Middle frontal gyrus (tissue), 1 donor: ENCODE measurements around the gene NR2C2AP.
A peak's percentile ranks its signal among the peaks of the same experiment; 100 is the strongest.

Experiments
- DNase-seq: peaks from one replicate; pipeline ENCODE4 v3.0.0-alpha.2; 2015; ENCODE audit warnings: low spot score; ENCODE audit errors: extremely low spot score

Gene NR2C2AP

DNA sequence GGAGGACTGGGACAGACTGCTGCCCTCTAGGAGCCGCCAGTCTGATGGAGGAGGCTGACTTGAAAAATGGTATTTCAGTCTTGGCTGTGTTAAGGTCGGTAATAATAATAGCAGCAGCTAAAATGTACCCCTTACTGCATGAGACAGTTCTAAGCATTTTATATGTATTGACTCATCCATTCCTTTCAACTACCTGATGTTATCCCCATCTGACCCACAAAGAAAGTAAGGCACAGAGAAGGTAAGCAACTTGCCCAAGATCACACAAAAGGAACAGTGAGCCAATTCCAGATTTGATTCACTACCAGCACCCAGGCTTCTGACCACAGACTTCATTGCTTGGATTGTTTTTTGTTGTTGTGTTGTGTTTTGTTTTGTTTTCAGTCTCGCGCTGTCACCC is 12.6 kb upstream of the NR2C2AP start:
- DNase-seq = no peak

DNA sequence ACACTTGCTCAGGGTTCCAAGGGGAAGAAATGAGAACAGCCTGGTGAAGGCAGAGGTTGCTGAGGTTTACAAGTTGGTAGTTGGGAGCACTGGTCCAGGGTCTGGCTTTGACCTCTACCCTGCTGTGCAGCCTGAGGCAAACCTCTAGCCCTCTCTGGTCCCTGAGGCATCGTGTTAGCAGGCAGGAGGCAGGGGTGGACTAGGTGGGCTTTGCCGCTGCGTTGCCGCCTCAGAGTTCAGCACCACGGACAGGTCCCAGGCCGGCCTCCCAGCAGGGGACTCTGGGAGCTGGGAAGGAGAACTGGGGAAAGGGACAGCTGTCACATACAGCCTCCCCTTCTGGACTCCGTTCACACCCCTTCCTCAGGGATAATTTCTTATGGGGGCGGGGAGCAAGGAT is 11.7 kb upstream of the NR2C2AP start:
- DNase-seq = no peak

DNA sequence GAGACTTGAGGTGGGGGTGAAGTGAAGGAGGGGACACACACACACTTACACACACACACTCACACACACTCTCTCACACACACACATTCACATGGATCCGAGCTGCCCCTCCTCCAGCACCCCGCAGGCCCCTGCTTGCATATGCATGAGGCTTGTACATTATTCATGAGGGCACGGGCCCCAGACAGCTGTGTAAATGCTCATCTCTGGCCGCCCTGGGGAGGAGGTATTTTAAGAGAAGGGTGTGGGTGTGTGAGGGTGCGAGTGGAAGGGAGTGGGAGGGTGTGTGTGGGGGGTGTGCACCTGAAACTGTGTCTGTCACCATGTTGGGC is 10.9 kb upstream of the NR2C2AP start:
- DNase-seq = no peak

GRCh38 chr19:19213426-19214158 is 10.4 kb upstream of the NR2C2AP start:
- DNase-seq = no peak

- DNase-seq = no peak
These were observed 9.7 kb upstream of the NR2C2AP start for GRCh38 chr19:19212916-19213315.

- DNase-seq = no peak
These were observed 8.5 kb upstream of the NR2C2AP start, which contains the start of gene NCAN for GRCh38 chr19:19211499-19212420. NCAN (plus strand) TSS chr19:19211958; CDS start chr19:19216954, 4,996 bp downstream.

DNA sequence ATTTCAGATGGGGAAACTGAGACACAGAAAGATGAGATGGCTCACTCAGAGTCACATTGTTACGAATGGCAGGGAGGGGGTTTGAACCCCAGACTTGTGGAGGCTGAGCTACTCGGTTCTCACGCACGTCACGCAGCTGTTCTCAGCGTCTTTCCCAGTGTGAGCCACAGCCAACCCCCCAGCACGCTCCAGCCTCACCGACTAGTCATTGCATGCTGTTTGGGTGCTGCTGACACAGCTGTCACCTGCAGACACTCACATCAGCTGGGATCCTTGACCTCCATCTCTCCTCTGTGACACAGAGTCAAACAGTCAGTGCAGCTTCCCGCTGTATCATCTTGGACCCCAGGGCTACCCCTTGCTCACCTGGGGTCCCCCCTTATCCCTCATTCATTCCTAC is 6.2 kb upstream of the NR2C2AP start:
- DNase-seq = no peak

DNA sequence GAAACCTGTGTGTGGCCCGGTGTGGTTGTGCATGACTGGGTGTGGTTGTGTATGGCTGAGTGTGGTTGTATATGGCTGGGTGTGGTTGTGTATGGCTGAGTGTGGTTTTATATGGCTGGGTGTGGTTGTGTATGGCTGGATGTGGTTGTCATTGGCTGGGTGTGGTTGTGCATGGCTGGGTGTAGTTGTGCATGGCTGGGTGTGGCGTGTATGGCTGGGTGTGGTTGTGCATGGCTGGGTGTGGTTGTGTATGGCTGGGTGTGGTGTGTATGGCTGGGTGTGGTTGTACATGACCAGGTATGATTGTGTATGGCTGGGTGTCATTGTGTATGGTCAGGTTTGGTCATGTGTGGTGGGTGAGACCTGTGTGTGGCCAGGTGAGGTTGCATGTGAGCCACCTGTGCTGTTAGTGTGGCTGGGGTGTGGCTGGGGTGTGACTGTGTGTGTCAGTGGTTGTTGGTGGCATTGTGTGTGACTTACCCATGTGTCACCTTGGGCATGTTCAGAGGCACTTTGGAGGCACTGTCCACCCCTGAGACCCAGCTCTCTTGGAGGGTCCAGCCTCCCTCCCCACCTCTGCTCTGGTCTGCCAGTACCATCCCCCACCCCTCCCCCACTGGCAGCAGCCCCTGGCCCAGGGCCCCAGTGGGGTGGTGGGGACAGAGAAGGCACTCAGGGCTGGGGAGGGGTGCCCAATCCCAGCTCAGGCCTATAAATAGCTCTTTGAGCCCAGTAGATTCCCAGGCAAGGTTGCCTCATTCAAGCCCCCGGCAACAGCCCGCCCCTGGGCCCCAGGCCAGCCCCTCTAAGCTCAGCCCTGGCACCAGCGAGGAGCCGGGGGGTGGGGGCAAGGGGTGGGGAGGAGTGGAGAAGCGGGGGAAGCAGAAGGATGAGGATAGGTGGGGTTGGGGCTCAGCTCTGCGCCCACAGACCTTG is 4.7 kb upstream of the NR2C2AP start:
- DNase-seq = no peak

DNA sequence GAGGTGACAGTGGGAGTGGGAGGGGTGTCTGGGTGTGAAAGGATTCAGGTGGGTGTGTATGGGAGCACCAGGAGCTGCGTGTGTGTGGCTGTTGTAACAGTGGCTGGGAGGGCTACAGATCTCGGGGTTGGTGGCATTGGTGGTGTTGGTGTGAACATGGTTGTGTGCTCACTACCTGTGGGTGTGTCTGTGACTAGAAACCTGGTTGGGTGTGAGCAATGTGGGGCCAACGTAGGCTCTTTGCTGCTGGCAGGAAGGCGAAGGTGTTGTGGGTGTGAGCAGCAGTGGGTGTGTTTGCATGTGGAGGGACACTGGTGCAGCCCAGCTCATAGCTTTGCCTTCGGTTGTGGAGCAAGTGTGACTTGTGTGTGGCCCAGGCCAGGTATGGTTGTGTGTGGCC is 3.7 kb upstream of the NR2C2AP start:
- DNase-seq = no peak

GRCh38 chr19:19205416-19206410 is 2.5 kb upstream of the NR2C2AP start:
- no peak for DNase-seq

GRCh38 chr19:19204181-19204580 is 967 bp upstream of the NR2C2AP start:
- no peak for DNase-seq

DNA sequence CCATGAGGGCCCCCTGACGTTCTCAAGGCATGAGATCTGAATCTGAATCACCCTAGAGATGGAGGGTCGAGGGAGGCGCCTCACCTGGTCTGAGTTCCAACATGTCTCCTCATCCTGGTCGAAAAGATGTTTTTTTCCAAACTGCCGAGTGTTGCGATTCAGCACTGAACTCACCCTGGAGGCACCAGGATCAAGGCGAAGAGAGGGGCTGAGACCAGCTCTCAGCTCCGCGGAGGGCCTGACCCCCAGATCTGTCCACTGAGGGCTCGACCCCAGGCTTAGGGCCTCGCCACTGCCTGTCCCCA is 555 bp downstream of the NR2C2AP start:
- DNase-seq = no peak

GRCh38 chr19:19201697-19202630 is 1.2 kb downstream of the NR2C2AP start:
- DNase-seq = no peak

GRCh38 chr19:19193926-19194325 is 9.3 kb downstream of the NR2C2AP start:
- no peak for DNase-seq

DNA sequence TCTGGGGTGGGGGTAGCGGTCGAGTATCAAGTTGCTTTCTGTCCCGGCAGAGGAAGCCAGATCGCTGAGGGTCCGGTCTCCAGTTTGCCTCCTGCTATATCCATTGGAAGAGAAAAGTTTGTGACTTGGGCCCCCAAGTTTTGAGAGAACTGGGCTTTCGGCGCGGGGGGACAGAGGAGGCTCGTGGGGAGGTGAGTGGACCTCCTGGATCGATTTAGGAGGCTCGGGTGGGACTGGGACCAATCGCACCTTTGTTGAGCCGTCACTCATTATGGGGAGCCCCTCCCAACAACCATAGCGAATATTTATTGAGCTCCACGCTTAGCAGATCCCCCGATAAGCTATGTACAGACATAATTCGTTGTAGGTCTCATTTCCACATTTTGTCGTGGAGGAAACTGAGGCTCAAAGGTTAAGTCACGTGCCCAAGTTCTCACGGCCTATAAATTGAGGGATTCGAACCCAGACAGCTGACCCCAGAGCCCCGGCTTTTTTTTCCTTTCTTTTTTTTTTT is 10.2 kb downstream of the NR2C2AP start:
- no peak for DNase-seq

- peak; percentile 98 for DNase-seq
These were observed 10.9 kb downstream of the NR2C2AP start, which contains the start of the genes BORCS8 and RFXANK for GRCh38 chr19:19192078-19192882. BORCS8 (minus strand) TSS chr19:19192152; CDS start chr19:19192117, 35 bp downstream. RFXANK (plus strand) TSS chr19:19192258; CDS start chr19:19193947, 1,689 bp downstream.

GRCh38 chr19:19191768-19192077 is 11.5 kb downstream of the NR2C2AP start:
- no peak for DNase-seq

DNA sequence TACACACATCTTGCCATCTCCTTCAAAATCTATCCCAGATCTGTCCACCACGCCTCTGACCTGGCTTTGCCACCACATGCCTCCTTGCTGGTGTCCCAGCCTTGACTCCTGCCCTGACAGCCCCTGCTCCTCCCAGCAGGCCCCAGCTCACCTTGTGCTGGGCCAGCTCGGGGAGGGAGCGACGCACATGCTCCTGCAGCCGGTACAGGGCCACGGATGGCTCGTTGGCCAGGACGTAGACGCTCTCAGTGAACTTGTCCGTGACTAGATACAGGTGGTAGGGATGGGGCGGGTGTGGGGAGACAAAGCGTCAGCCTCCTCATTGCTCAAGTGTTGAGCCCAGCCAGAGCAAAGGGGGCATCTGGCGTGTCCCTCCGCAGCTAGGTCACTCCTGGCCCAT is 16.5 kb downstream of the NR2C2AP start:
- DNase-seq = no peak
